ENCODE results near the gene STAMBPL1.

- no peak for TF ChIP-seq EZH2phosphoT487 (IDR thresholded peaks at IDR 0.05; ENCODE audit: borderline replicate concordance)
- TF ChIP-seq CTCF (conservative IDR thresholded peaks at IDR 0.05; ENCODE audit: low read length), result no peak
These were observed 6.3 kb upstream of the STAMBPL1 start for GRCh38 chr10:88873757-88874156.
